Activated T-cell treated with anti-CD3 and anti-CD28 coated beads for 1 hour (primary cell): ENCODE results near the gene CASZ1.

Experiments used
- DNase-seq: peaks from one replicate; pipeline ENCODE4 v3.0.0-alpha.2; 2020; ENCODE audit warnings: low read depth

The CASZ1 gene

DNA sequence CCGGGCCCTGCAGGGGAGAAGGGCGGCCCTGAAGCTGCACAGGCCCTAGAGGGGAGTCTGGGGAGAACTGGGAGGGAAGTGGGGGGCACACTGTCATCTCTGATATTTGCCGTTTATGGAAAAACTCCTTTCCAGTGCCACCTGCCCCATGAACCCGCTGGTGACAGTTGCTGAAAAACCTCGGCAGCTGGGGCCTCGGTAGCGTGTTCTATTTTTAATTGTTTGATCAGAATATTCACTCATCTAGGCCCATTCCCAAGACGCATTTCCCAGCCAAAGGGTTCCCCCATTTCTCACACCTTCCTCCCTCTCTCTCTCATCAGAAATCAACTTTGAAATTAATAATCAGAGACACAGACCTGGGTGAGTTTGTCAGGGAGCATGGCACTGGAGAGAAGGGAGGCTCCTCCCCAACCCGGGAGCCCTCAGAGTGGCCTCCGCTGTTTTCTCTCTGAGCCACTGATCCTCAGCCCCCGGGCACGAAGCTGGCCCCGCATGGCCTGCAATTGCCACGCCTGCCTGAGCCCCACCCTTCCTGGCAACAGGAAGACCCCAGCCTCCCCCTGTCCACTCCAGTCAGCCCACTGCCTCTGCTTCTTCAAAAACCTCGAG is 111.1 kb downstream of the CASZ1 start:
- DNase-seq, result no peak

DNA sequence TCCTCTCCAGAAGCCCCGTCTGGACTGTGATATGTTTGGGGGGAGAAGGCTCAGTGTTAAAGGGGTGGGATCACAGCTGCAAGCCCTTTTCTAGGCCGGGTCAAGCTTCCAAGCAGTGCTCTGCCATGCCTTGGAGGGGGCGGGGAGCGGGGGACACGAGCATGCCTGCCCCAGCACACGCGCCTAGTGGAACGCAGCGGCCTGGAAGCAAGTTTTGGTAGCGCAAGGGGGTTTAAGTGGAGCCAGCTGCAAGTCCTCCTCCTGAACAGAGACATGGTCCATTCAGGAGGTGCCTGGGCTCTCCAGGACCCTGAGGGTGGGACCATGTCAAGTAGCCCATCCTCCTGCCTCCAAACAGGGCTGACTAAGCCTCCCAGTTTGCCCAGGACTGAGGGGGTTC is 112.2 kb downstream of the CASZ1 start:
- no peak for DNase-seq

GRCh38 chr1:10682449-10683309 is 113.8 kb downstream of the CASZ1 start:
- no peak for DNase-seq

- no peak for DNase-seq
Measured at GRCh38 chr1:10682108-10682445, 114.4 kb downstream of the CASZ1 start.

GRCh38 chr1:10681296-10682107 is 114.9 kb downstream of the CASZ1 start:
- DNase-seq, result no peak

DNA sequence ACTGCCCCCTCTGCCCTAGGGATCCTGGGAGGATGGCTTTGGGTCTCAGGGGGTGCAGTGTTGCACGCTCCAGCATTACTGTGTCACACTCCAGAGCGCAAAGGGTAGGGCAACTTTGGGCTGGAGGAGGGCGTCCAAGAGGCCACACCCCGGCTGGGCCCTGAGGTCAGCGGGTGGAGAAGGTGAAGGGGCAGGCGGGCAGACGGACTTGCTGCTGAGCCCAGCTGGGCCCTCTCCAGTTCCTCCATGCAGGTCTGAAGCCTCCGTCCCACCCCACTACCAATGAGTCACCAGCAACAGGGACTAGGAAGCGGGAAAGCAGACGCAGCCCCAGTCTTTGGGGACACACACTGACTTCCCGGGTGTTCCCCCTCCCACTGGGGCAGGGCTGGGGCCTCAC is 116.0 kb downstream of the CASZ1 start:
- no peak for DNase-seq

GRCh38 chr1:10679496-10680220 is 116.8 kb downstream of the CASZ1 start:
- DNase-seq, result no peak

GRCh38 chr1:10678852-10679251 is 117.6 kb downstream of the CASZ1 start:
- no peak for DNase-seq

DNA sequence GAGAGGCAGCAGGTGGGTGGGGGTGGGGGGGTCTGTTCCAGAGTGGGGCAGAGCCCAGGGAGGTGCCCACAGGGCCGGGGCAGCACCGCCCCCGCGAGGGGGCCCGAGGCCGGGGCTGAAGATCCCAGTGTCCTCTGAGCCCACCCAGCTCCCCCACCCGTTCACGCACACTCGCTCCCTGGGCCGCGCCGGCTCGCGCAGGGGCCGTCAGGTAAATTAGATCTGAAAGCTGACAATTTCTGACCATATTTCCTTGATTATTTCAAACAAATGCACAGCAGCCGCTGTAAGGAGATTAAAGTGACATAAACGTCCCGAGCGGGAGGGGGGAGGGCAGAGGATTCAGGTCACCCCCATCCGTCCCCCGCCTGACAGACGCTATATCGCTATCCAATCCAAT is 118.0 kb downstream of the CASZ1 start:
- DNase-seq, result no peak

- DNase-seq, result no peak
Measured at GRCh38 chr1:10677491-10678391, 118.7 kb downstream of the CASZ1 start.

- no peak for DNase-seq
Measured at GRCh38 chr1:10676963-10677362, 119.5 kb downstream of the CASZ1 start.

DNA sequence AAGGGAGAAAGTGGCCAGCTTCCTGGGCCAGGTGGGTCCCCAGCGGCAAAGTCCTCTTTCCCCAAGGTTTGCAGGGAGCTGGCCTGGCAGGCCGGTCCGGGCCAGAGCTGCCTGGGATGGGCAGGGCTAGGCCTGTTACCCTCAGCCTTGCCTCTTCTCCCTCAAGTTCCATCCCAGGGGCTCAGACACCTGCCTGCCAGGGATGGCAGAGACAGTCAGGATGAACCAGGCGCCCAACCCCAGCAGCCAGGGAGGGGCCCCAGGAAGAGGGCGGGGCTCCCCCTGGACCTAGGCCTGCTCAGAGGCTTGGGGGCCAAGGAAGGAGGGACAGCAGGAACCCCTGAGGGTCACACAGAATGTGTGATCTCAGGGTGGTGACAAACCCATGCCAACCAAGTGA is 120.6 kb downstream of the CASZ1 start:
- DNase-seq, result no peak

DNA sequence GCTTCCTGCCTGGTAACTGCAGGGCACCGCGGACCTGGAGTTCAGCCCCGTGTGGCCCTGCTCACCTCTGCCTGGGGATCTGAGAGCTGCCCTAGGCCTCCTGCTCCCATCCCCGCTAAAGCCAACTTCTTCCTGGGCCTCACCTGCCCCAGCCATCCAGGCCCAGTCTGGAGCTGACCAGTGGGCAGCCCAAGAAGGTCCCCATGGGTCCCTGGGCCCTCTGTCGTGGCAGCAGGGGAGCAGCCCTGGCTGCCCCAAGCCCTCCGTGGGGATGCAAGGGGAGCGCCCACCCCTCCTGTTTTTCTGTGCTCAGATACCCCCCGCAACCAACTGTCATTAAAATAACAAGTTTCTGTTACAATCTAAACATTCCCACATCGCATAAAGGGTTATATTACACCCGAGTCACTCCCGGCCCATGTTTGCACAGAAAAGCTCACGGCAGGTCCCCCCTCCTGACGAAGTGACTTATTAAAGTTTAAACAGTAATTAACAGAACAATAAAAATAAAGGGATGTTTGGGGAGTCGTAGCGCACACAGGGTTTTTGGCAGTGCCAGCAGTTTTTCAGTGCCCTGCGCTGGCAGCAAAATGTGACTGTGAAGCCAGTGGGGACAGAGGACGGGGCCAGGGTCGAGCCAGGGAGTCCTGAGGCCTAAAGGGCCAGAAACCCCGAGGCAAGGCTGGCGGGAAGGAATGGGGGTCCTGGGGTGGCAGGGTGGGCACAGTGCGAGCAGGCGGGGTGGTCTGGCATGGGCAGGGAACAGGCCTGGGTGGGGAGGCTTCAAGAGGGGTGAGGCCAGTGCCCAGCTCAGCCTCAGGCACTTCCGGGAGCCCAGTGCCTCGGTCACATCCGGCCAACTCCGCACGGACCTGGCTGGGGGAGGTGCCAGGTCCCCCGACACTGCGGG is 121.5 kb downstream of the CASZ1 start:
- DNase-seq, result no peak

- no peak for DNase-seq
Measured at GRCh38 chr1:10674222-10674621, 122.2 kb downstream of the CASZ1 start.

DNA sequence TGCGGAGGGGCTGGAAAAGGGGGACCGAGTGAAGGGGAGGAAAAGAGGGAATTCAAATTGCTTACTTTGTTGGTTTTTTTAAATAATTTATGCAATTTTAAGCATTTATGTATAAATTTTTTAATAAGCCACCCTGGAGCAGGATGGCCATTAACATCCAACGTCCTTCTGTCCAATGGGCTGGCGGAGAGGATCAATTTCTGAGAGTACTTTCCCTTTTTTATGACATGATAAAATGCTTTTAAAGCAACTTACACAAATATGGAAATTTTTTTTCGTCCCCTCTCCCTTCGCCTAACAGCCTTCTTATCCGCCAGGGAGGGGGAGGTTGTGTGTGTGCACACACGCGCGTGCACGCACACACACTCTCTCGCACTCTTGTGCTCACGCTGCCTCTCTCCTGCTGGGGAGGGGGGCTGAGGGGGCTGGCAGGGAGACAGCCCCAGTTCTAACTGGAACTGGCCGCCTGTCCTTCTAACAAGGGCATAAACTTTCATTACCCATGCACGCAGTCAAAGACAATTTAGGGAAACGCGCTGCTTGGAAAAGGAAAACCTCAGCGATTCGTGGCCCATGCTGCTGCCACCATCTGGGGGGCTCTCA is 123.2 kb downstream of the CASZ1 start:
- no peak for DNase-seq

GRCh38 chr1:10672343-10673050 is 123.9 kb downstream of the CASZ1 start:
- DNase-seq, result no peak

DNA sequence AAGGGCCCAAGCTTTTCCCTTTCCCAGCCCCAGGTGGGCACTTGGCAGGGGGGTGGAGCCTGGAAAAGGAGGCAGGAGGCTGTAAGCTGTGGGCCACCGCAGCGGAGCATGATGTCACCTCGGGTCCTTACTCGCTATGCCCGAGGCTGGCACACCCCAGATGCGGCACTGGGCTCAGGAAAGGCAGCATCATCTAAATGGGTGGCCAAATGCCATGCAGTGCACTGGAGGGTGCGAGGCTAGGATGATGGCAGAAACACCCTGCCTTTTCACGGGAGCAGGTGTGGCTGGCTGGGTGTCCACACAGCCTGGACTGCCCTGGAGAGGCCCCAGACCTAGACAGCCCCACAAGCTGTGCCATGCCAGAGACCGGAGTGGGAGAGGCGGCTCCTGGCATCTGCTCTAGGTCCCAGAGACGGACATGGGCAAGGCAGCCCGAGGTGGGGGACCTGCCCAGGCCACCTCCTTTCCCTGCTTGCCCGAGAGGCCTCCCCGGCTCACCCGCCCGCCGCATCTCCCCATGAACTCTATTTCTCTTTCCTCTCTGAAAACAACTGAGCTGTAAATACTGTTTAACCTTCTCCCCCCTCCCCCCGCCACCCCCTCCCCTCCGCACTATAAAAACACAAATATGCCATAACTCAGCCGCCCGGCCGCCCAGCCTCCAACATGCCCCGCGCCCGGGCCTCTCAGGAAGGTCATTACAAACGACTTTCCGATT is 124.7 kb downstream of the CASZ1 start:
- DNase-seq, result no peak

- DNase-seq, result no peak
Measured at GRCh38 chr1:10671090-10671489, 125.4 kb downstream of the CASZ1 start.
